ENCODE data around the gene SLC25A27.

The SLC25A27 gene

DNA sequence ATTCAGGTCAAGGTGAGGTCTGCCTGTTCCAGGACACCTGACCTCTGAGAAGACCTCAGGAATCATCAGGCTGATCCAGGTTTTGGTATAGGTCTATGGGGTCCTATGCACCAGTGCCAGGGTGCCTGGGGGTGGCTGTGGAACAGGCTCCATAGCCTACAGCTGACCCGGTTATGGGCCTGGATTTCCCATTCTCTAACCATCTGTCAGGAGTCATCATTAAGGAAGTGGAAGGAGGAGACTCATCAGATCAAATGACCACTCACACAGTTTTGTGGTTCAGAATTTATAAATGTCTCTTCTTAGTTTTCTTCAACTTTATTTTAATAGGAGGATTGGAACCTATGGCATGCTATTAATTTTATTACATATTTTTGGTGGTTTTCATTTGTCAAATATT, 67.6 kb downstream of the SLC25A27 start:
- DNase-seq = no peak

Measured in activated effector memory CD4-positive, alpha-beta T cell treated with Interleukin-2 at 50 U/mL for 16 hours (primary cell).